VCaP (cell line): Measurements from ENCODE around the gene UBE4B.
"Not testable (repeated sequence)": the region's sequence is repeated elsewhere in the genome, so short reads cannot be mapped to it uniquely, and the experiment has no call there.

Experiments
- H3K27ac ChIP-seq: fragments of 450-650 bp; 2 replicates; pipeline ENCODE4 v1.5.1; 2017
- TF ChIP-seq, protein P1 (sequence below): fragments of 450-650 bp; conservative IDR thresholded peaks from 2 replicates; pipeline ENCODE4 v1.5.1; 2017; ENCODE audit warnings: mild to moderate bottlenecking, moderate library complexity

Gene UBE4B

DNA sequence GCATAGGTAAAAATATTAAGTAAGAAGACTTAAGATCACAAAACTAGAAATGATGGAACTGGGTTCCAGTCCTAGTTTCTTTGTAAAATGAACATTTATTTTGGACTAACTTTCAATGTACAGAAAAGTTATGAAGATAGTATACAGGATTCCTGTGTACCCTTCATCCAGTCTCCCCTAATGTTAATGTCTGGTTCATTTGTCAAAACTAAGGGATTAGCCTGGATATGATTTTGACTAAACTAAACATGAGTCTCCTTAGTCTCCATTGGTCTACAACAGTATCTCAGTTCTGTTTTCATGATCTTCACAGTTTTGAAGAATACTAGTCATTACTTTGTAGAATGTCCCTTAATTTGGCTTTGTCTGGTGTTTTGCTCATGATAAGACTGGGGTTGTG, 54.5 kb downstream of the UBE4B start:
- TF ChIP-seq, protein P1, sequence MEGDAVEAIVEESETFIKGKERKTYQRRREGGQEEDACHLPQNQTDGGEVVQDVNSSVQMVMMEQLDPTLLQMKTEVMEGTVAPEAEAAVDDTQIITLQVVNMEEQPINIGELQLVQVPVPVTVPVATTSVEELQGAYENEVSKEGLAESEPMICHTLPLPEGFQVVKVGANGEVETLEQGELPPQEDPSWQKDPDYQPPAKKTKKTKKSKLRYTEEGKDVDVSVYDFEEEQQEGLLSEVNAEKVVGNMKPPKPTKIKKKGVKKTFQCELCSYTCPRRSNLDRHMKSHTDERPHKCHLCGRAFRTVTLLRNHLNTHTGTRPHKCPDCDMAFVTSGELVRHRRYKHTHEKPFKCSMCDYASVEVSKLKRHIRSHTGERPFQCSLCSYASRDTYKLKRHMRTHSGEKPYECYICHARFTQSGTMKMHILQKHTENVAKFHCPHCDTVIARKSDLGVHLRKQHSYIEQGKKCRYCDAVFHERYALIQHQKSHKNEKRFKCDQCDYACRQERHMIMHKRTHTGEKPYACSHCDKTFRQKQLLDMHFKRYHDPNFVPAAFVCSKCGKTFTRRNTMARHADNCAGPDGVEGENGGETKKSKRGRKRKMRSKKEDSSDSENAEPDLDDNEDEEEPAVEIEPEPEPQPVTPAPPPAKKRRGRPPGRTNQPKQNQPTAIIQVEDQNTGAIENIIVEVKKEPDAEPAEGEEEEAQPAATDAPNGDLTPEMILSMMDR, result no peak
- no peak overlapping the region for H3K27ac ChIP-seq

DNA sequence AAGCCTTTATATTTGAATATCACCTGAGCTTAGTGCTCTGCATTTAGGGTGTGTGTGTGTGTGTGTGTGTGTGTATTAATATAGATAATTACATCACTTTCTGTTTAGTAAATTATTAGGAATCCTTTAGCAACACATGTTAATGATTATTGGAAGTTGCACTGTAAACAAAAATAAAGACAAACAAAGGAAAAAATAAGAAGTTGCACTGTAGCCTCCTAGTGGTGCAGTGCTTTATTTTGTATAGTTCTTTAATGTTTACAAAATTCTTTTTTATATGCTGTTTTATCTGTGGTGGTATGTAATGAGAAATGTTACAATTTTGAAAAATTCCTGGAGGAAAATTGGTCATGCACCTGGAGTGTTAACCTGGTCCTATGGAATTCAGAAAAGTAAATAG, 69.2 kb downstream of the UBE4B start:
- TF ChIP-seq, protein P1, result peak; percentile 55
- peak overlapping the region; percentile 15; the same call in 1 of the 2 replicates for H3K27ac ChIP-seq

DNA sequence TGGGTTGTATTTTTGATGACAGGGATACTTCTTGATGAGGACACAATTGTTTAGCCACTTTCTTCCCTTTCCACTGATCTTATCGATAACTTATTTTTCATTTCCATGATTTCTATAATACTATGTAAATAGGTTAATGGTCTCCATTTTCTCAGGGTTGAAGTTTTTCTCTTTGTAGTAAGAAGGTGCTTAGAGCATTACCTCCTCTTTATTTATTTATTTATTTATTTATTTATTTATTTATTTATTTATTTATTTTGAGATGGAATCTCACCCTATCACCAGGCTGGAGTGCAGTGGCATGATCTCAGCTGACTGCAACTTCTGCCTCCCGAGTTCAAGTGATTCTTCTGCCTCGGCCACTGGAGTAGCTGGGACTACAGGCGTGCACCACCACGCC, 70.4 kb downstream of the UBE4B start:
- TF ChIP-seq, protein P1, result no peak
- no peak overlapping the region for H3K27ac ChIP-seq

DNA sequence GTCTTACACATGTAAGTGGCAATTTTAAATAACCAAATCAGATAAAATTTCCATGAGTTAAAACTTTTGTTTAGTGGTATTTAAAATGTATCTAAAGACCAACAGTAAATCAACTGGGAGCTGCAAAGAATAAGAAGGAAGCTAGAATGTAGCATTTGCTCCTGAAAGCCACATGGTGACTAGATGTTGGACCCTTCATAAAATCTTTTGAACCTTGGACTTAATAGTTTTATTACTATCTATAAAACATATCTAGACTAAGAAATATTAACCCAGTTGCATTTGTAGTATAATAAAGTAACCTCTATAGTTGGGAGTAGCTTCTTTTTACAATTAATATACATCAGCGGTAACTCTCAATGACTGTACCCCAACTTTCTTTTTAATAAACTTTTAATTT, 72.1 kb downstream of the UBE4B start:
- TF ChIP-seq, protein P1, result no peak
- no peak overlapping the region for H3K27ac ChIP-seq

DNA sequence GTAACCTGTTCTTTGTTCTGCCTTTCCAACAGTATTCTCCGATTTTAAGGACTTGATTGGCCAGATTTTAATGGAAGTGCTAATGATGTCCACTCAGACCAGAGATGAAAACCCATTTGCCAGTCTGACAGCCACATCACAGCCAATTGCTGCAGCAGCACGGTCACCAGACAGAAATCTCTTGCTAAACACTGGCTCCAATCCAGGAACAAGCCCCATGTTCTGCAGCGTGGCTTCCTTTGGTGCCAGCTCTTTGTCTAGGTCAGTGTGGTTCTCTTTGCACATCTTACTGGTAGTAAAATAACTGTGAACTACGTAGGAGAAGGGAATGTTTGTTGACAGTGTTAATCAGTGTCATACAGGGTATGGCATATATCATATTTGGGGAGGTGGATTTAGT, 72.7 kb downstream of the UBE4B start:
- TF ChIP-seq, protein P1, result no peak
- no peak overlapping the region for H3K27ac ChIP-seq

DNA sequence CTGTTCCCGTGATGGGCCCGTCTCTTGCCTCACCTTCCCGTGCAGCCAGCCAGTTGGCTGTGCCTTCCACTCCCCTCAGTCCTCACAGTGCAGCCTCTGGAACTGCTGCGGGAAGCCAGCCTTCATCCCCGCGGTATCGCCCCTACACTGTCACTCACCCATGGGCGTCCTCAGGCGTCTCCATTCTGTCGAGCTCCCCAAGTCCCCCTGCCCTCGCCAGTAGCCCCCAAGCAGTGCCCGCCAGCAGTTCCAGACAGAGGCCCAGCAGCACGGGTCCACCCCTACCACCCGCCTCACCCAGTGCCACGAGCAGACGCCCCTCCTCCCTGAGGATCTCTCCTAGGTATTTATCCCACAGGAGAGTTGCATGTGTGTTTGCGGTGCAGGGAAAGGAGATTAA, 73.5 kb downstream of the UBE4B start:
- no peak overlapping the region for H3K27ac ChIP-seq
- TF ChIP-seq, protein P1, result no peak

DNA sequence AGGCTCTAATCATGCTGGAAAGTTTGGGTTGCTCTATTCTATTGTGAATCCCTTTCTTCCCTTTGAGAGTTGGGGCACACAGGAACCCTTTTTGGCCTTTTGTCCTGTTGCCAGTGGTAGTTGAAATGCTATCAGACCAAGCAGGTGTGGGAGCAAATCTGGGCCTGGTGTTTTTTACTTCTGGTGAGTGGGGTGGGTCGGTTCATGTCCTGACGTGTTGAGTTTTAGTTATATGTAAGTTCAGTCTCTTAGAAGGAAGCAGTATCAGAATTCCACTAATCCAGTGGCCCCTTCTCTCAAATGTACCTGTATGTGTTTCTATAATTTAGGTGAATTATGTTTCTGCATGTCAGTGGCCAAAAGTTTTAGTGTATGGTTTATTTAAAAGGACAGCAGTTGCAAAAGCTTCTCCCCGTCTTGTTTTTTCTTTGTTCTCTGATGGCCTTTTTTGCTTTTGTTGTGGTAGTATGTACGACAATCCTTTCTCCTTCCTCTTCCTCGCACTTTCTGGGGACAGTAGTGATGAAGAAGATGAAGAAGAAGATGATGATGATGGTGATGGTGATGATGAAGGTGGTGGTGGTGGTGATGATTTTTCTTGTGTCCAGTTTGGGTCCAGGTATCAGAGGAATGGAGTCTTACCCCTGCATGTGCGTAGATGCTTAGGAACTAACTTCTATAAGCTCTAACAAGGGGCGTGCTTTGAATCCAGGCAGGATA, 74.2 kb downstream of the UBE4B start:
- TF ChIP-seq, protein P1, result no peak
- H3K27ac ChIP-seq, result no peak overlapping the region

DNA sequence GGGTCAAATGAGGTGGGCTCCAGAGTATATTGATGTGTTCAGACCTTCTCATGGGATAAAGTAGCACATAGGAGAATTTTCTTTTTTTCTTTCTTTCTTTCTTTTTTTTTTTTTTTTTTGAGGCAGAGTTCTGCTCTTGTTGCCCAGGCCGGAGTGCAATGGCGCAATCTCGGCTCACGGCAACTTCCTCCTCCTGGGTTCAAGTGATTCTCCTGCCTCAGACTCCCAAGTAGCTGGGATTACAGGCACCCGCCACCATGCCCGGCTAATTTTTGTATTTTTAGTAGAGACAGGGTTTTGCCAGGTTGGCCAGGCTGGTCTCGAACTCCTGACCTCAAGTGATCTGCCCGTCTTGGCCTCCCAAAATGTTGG, 74.7 kb downstream of the UBE4B start:
- not testable (repeated sequence) for H3K27ac ChIP-seq
